PC-3 (cell line): ENCODE results near the gene UACA.

ENCODE experiments used
- CTCF ChIP-seq: fragments of 300-600 bp; sonication (generic); conservative IDR thresholded peaks from 2 replicates; pipeline ENCODE4 v1.5.1; 2017; ENCODE audit warnings: antibody characterized with exemption, low read depth, mild to moderate bottlenecking, low read length
- EZH2 ChIP-seq: fragments of 300-600 bp; sonication (generic); IDR thresholded peaks from one replicate; pipeline ENCODE4 v1.6.1; 2017; ENCODE audit warnings: antibody characterized with exemption, mild to moderate bottlenecking, low read length; ENCODE audit not compliant: unreplicated experiment
- EZH2phosphoT487 ChIP-seq: fragments of 300-600 bp; sonication (generic); IDR thresholded peaks from 2 replicates; pipeline ENCODE4 v1.6.1; 2018; ENCODE audit warnings: mild to moderate bottlenecking, antibody characterized with exemption, low read length, borderline replicate concordance

- no peak for TF ChIP-seq CTCF
- no peak for TF ChIP-seq EZH2
- TF ChIP-seq EZH2phosphoT487 = no peak
These were observed 22.2 kb downstream of the UACA start for GRCh38 chr15:70741107-70741531.
